ENCODE measurements around the gene CRISPLD2.

CRISPLD2 gene

GRCh38 chr16:84874004-84874435, 54.2 kb downstream of the CRISPLD2 start:
- H3K4me3 ChIP-seq, result no peak overlapping the region
- no peak overlapping the region for H3K27ac ChIP-seq

GRCh38 chr16:84874553-84874952, 54.8 kb downstream of the CRISPLD2 start:
- Histone ChIP-seq H3K27ac (no peak overlapping the region), H3K4me3 (no peak overlapping the region)

- no peak overlapping the region for H3K27ac ChIP-seq
- no peak overlapping the region for H3K4me3 ChIP-seq
Measured at GRCh38 chr16:84874983-84875382, 55.2 kb downstream of the CRISPLD2 start.

DNA sequence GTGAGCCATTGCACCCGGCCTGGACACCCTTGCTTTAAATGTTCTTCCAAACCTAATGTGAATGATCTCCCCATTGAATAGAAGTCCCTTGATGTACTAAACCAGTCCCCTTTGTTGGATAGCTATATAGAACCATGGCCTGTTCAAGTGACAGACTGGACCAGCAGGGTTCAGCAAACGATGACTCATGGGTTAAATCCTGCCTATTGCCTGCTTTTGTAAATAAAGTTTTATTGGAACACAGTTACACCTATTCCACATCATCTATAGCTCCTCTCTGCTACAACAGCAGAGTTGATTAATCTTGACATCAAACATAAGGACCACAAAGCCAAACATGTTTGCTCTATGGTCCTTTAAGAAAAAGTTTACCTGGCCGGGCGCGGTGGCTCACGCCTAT, 56.1 kb downstream of the CRISPLD2 start:
- H3K27ac ChIP-seq, result no peak overlapping the region
- H3K4me3 ChIP-seq, result no peak overlapping the region

DNA sequence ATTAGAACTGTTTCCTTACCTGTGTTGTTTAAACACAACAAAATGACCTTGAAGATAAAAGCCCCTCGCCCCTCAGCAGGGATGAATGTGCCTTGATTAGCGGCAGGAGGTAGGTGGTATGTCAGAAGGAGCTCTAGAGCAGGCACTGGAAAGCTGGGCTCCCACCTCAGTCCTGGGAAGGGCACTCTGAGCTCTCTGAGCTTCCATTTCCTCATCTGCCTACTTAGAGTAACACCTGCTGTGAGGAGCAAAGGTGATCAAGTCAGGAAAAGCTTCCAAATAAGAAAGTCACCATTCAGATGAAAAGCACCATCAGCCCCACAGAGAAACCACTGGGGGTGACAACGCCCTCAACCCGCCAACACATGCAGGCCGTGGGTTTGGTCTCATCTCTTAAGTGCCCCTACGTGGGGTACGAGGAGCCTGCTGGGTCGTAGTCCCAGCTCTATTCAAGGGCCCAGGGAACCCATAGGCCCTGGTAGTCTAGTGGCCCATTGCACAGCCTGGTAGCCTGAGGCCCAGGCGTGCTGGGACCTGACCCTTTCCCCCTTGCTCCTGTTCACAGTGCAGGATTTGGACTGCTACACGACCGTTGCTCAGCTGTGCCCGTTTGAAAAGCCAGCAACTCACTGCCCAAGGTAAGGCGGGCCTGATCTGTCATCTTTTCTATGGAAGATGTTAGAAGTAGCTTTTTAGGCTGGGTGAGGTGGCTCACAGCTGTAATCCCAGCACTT, 57.3 kb downstream of the CRISPLD2 start:
- Histone ChIP-seq H3K27ac (no peak overlapping the region), H3K4me3 (no peak overlapping the region)

DNA sequence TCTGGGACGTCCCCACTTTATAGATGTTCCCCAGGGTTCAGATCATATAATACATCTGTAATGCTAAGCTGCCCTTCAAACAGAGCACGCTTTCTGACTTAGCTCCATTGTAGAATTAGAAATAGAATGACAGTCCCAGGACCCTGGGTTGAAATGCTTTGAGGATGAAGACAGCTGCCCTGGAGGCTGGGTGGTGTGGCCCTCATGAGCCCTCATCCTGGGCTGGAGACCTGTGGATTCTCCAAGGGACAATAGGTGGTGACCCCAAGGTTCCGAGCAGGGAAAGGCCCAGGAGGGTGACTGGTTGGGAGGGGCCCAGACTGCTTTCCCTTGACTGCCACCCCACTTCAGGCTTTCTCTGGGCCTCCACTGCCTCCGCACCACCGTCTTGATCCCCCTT, 59.0 kb downstream of the CRISPLD2 start:
- no peak overlapping the region for H3K4me3 ChIP-seq
- peak overlapping the region in 8 of 21 experiments; percentile 26 to 80 (median 44) for H3K27ac ChIP-seq

DNA sequence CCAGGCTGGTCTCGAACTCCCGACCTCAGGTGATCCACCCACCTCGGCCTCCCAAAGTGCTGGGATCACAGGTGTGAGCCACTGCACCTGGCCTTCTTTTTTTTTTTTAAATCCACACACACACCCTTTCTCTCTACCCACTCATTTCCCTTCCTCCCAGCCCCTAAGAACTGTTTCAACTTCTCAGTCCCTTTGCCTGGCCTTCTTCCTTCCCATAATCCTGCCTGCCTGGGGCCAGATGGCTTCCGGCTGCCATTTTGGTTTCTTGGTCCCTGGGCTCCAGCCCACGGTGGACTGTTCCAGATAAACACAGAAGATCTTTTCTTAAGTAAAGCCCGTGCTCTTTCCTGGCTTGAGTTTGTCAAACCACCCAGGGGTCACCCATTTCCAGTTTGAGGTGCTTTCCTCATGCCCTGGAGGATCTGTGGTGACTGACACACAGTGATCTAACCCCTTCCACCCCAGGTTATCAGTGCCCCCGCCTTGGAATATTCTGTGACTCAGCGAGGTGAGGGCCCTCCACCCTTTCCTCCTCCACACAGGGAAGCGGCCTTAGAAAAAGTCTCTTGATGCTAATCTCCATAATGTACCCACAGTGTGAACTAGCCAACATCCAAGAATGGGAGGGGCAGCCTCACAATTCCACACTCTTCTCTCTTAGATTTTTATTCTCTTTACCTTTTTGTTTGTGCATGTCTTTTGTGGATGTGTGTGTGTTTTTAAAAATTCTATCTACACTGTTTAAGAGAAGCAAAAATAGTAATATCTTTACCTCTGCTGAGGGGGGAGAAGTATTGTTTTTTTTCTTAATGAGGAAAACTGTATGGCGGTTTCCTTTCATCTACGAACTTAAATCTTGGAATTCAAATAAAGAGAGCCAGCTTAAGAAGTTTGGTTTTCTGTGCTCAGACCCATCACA, 60.0 kb downstream of the CRISPLD2 start:
- H3K27ac ChIP-seq, result peak overlapping the region in 14 of 21 experiments; percentile 14 to 80 (median 46)
- H3K4me3 ChIP-seq, result no peak overlapping the region

- Histone ChIP-seq H3K4me3 (no peak overlapping the region), H3K27ac (peak overlapping the region in 14 of 21 experiments; percentile 12 to 82 (median 52))
Measured at GRCh38 chr16:84881702-84882521, 62.1 kb downstream of the CRISPLD2 start.

GRCh38 chr16:84883301-84883700, 63.5 kb downstream of the CRISPLD2 start:
- H3K27ac ChIP-seq, result peak overlapping the region in 16 of 21 experiments; percentile 25 to 82 (median 71)
- no peak overlapping the region for H3K4me3 ChIP-seq

DNA sequence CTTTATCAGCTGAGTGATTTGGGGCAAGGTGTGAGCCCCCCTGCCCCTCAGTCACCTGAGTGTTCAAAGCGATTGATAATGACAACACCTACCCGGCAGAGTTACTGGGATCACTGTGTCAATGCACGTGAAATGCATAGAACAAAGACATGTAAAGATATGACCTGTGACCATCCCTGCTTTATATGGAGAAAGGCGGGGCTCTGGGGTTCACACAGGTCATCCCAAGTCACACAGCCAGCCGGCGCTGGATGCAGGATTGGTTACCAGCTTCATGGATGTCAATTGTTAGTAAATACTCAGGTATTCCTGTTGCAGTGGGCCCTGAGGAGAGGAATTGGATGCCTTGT, 64.4 kb downstream of the CRISPLD2 start:
- H3K4me3 ChIP-seq, result no peak overlapping the region
- peak overlapping the region in 19 of 21 experiments; percentile 21 to 82 (median 69) for H3K27ac ChIP-seq

DNA sequence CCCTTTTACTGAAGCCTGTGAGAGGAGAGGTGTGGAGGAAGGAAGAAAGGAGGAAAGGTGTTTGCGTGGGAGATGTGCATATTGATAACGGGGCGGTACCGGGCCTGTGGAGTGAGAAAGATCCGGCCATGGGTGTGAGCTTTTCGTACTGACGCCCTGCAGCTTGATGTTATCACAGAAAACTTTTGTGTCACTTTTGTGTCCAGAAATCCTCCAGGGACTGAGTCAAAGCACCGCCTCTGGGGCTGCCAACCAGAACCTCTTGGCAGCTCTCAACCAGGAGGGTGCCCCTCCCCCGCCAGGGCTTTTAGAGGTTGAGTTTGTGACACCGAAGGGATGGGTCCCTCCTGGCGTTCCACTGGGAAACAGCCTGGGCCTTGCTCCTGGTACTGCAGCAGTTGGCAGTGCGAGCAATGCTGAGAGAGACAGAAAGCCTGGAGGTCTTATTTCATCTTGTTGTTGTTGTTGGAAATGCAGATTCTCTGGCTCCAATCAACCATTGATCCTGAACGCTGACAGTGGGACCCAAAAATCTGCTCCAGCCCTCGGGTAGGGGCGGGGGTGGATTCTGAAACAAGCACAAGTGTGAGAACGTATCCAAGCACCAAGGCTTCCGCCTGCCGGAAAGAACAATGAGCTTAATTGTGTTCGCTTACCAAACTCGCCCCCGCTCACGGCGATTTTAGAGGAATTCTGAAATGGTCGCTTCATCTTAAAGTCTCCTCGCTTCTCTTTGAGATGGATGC, 65.0 kb downstream of the CRISPLD2 start:
- Histone ChIP-seq H3K27ac (peak overlapping the region in 19 of 21 experiments; percentile 7 to 82 (median 72)), H3K4me3 (no peak overlapping the region)

- Histone ChIP-seq H3K27ac (peak overlapping the region in 18 of 21 experiments; percentile 7 to 82 (median 73)), H3K4me3 (no peak overlapping the region)
Measured at GRCh38 chr16:84885342-84885910, 65.6 kb downstream of the CRISPLD2 start.

- Histone ChIP-seq H3K4me3 (no peak overlapping the region), H3K27ac (peak overlapping the region in 9 of 21 experiments; percentile 6 to 82 (median 53))
Measured at GRCh38 chr16:84886497-84887090, 66.8 kb downstream of the CRISPLD2 start.

- H3K27ac ChIP-seq, result no peak overlapping the region
- no peak overlapping the region for H3K4me3 ChIP-seq
Measured at GRCh38 chr16:84887207-84887606, 67.4 kb downstream of the CRISPLD2 start.

- Histone ChIP-seq H3K27ac (peak overlapping the region in 2 of 21 experiments; percentile 17 to 44), H3K4me3 (no peak overlapping the region)
Measured at GRCh38 chr16:84888450-84888849, 68.7 kb downstream of the CRISPLD2 start.

DNA sequence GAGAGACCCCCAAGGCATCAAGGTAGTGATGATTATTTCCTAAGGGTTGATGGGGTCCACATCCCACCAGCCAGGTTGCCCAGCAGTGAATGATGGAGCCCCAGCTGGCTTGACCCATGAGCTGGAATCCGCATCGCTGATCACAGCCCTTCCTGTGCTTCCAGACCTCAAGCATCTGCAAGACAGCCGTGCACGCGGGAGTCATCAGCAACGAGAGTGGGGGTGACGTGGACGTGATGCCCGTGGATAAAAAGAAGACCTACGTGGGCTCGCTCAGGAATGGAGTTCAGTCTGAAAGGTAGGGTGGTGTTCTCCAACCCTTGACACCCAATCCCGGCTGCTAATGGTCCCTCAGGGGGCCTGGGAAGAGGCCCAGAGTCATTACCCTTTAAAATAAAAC, 69.3 kb downstream of the CRISPLD2 start:
- Histone ChIP-seq H3K27ac (no peak overlapping the region), H3K4me3 (no peak overlapping the region)

- H3K27ac ChIP-seq, result peak overlapping the region in 1 of 21 experiments; percentile 12
- H3K4me3 ChIP-seq, result no peak overlapping the region
Measured at GRCh38 chr16:84890427-84890826, 70.6 kb downstream of the CRISPLD2 start.

DNA sequence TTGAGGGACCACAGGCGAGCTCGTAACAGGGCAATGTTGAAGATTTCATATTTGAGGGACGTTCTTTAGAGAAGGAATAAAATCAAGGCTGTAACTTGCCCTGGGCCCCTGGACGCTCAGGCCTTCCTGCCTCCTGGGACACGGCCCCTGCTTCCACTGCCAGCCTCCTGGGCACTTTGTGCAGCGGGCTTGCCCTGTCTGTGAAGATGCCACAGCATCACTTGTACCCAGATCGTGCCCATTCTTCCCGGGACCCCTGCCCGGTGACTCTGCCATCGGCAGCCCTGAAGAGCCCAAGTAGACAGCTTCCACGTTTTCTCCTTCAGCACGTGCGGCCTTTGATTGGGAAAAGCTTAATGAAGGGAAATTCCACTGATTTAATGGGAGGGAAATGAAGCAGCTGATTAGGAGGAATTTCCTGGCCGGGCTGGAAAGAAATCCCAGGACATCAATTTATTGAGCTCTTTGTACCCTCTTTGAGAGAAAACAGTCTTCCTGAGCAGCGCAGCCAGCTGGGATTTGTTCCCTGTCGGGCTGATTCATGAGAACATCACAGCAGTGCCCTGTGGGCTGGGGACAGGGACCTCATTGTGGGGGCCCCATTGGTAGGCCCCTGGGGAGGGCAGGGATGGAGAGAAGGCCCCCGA, 71.5 kb downstream of the CRISPLD2 start:
- Histone ChIP-seq H3K4me3 (no peak overlapping the region), H3K27ac (peak overlapping the region in 4 of 21 experiments; percentile 15 to 23 (median 17))

Data from skin epidermis (tissue), 12 donors.